Measurements from ENCODE around the gene MAP3K10. TPM values are rescaled to one million over a fixed set of nuclear protein-coding genes. Genes with fewer than 3 reads are reported as not detected.
"Not testable (repeated sequence)": the region's sequence is repeated elsewhere in the genome, so short reads cannot be mapped to it uniquely, and the experiment has no call there.

The MAP3K10 gene
- total RNA-seq, 1 donor from 2014 or later: 5.1 TPM

- no peak for DNase-seq
Observed at GRCh38 chr19:40217027-40217810, 26.0 kb downstream of the MAP3K10 start.

GRCh38 chr19:40217934-40218890, 27.0 kb downstream of the MAP3K10 start, which contains the start of gene TTC9B:
TSS of gene TTC9B (minus strand) at chr19:40218384. CDS start at chr19:40218381, 3 bp downstream.
- peak; percentile 52 for DNase-seq

GRCh38 chr19:40219029-40219428, 27.8 kb downstream of the MAP3K10 start:
- DNase-seq: not testable (repeated sequence)

- no peak for DNase-seq
Observed at GRCh38 chr19:40219721-40220276, 28.6 kb downstream of the MAP3K10 start.

GRCh38 chr19:40220674-40221073, 29.4 kb downstream of the MAP3K10 start:
- no peak for DNase-seq

- peak; percentile 91 for DNase-seq
Observed at GRCh38 chr19:40221858-40222619, 30.8 kb downstream of the MAP3K10 start.

- DNase-seq: no peak
Observed at GRCh38 chr19:40223135-40223822, 32.1 kb downstream of the MAP3K10 start.

- DNase-seq: no peak
Observed at GRCh38 chr19:40224342-40225150, 33.3 kb downstream of the MAP3K10 start.

- DNase-seq: no peak
Observed at GRCh38 chr19:40225440-40226305, 34.4 kb downstream of the MAP3K10 start.

- DNase-seq: no peak
Observed at GRCh38 chr19:40228346-40228745, 37.1 kb downstream of the MAP3K10 start.

GRCh38 chr19:40228863-40229262, 37.6 kb downstream of the MAP3K10 start:
- DNase-seq: no peak

GRCh38 chr19:40229484-40229883, 38.3 kb downstream of the MAP3K10 start:
- no peak for DNase-seq

GRCh38 chr19:40229926-40230417, 38.7 kb downstream of the MAP3K10 start:
- DNase-seq: no peak

GRCh38 chr19:40231057-40231456, 39.8 kb downstream of the MAP3K10 start:
- no peak for DNase-seq

GRCh38 chr19:40231544-40232424, 40.6 kb downstream of the MAP3K10 start:
- no peak for DNase-seq

GRCh38 chr19:40232479-40232878, 41.3 kb downstream of the MAP3K10 start:
- no peak for DNase-seq

GRCh38 chr19:40232949-40233810, 42.0 kb downstream of the MAP3K10 start:
- no peak for DNase-seq

Measured in tongue (tissue), 2 donors.